ENCODE data around the gene TOP3B. TPM values are rescaled to one million over a fixed set of nuclear protein-coding genes. Genes with fewer than 3 reads are reported as not detected.

The TOP3B gene
- total RNA-seq, 2 donors from 2014 or later: 26.0 to 40.4 TPM

DNA sequence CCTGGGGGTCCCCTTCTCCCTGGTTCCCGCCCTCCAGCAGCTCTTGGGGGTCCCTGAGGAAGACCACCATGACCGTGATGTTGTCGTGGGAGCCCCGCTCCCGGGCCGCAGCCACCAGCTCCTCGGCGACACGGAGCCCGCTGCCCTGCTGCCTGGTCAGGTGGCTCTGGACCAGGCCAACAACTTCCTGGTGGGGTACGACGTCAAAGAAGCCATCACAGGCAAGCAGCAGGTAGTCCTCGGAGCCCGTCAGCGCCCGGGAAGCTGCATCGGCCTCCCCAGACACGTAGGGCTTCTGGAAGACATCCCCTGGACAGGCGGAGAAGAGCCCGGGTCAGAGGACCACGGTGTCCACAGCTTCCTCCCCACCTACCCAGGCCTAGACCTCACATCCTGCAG lies 59.4 kb downstream of the TOP3B start:
- Histone ChIP-seq H3K36me3 (peaks cover 8% of the 10 kb centered on the region), H3K27me3 (replicated peaks; ENCODE audit: insufficient read depth) (no peaks in the 10 kb centered on the region), H3K4me1 (ENCODE audit: control insufficient read depth in 1 of 2, low read depth in 2 of 2) (no peaks in the 10 kb centered on the region), H3K27ac (no peak overlapping the region), H3K4me3 (no peak overlapping the region), H3K9me3 (no peaks in the 10 kb centered on the region)
- ATAC-seq (ENCODE audit: insufficient number of reproducible peaks, low FRiP score, low read depth) (no peak), DNase-seq (ENCODE audit: low spot score) (no peak)
- TF ChIP-seq, protein P1, sequence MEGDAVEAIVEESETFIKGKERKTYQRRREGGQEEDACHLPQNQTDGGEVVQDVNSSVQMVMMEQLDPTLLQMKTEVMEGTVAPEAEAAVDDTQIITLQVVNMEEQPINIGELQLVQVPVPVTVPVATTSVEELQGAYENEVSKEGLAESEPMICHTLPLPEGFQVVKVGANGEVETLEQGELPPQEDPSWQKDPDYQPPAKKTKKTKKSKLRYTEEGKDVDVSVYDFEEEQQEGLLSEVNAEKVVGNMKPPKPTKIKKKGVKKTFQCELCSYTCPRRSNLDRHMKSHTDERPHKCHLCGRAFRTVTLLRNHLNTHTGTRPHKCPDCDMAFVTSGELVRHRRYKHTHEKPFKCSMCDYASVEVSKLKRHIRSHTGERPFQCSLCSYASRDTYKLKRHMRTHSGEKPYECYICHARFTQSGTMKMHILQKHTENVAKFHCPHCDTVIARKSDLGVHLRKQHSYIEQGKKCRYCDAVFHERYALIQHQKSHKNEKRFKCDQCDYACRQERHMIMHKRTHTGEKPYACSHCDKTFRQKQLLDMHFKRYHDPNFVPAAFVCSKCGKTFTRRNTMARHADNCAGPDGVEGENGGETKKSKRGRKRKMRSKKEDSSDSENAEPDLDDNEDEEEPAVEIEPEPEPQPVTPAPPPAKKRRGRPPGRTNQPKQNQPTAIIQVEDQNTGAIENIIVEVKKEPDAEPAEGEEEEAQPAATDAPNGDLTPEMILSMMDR (IDR thresholded peaks at IDR 0.05): no peak

DNA sequence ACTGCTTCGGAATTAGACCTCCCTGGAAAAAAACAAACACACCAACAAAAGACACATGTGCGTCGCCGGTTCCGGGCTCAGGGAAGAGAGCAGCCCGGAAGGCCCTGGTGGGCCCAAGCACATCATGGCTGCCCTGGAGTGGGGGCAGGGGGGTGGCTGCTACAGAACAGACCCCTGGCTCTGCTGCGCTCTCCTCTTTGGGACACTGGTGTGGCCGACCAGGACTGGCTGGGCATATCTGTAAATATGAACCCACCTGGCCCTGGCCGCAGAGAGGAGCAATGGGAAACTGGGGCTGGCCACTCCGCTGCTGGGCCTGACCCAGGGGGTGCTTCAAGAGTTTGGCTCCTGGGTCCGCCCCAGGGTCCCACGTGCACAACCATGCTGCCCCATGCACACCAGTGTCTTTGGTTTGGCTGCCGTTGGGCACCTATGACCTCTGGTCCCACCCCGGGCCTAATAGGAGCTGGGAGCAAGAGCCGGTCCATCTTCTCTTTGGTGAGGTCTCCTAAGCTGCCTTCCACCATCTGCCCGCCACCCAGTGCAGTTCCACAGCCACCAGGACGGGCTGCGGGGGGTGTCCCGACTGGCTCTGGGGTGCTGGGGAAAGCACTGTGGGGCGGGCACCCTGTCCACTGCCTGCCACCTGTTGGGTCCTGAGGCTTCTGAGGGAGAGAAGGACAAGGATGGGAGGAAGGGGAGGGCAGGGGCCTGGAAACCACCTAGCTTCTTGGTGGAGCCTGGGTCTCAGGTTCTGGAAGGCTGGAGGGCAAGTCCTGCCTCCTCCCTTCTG lies 60.0 kb downstream of the TOP3B start:
- TF ChIP-seq, protein P1 (IDR thresholded peaks at IDR 0.05): no peak
- Histone ChIP-seq H3K4me3 (no peak overlapping the region), H3K36me3 (peaks cover 6% of the 10 kb centered on the region), H3K4me1 (ENCODE audit: control insufficient read depth in 1 of 2, low read depth in 2 of 2) (peaks cover 0 to 1% of the 10 kb centered on the region in 2 donors), H3K27me3 (replicated peaks; ENCODE audit: insufficient read depth) (no peaks in the 10 kb centered on the region), H3K9me3 (no peaks in the 10 kb centered on the region), H3K27ac (no peak overlapping the region)
- DNase-seq (ENCODE audit: low spot score) (no peak), ATAC-seq (ENCODE audit: insufficient number of reproducible peaks, low FRiP score, low read depth) (no peak)

DNA sequence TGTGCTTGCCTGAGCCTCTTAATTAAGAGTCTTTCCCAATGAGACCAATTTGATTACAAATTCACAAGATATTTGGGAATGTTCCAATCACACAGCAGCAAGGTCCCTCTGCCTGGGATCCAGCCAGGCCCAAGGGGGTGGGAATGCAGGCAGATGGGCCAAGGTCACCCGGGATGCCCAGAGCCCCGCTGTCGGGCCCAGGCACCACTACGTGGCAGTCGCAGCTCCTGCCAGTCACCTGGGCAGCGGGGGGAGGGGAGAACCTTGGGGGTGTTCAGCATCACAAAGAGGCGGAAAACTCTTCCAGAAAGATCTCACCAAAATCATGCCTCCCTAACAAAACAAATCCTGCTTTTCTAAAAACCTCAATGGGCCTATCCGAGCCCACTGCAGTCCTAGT lies 60.9 kb downstream of the TOP3B start:
- no peak for ATAC-seq (ENCODE audit: insufficient number of reproducible peaks, low FRiP score, low read depth)
- no peak overlapping the region for H3K27ac ChIP-seq
- peaks cover 6% of the 10 kb centered on the region for H3K36me3 ChIP-seq
- no peaks in the 10 kb centered on the region for H3K27me3 ChIP-seq (replicated peaks; ENCODE audit: insufficient read depth)
- peaks cover 0 to 8% of the 10 kb centered on the region in 2 donors for H3K4me1 ChIP-seq (ENCODE audit: control insufficient read depth in 1 of 2, low read depth in 2 of 2)
- H3K9me3 ChIP-seq: no peaks in the 10 kb centered on the region
- DNase-seq (ENCODE audit: low spot score): no peak
- TF ChIP-seq, protein P1 (IDR thresholded peaks at IDR 0.05): no peak
- H3K4me3 ChIP-seq: no peak overlapping the region

DNA sequence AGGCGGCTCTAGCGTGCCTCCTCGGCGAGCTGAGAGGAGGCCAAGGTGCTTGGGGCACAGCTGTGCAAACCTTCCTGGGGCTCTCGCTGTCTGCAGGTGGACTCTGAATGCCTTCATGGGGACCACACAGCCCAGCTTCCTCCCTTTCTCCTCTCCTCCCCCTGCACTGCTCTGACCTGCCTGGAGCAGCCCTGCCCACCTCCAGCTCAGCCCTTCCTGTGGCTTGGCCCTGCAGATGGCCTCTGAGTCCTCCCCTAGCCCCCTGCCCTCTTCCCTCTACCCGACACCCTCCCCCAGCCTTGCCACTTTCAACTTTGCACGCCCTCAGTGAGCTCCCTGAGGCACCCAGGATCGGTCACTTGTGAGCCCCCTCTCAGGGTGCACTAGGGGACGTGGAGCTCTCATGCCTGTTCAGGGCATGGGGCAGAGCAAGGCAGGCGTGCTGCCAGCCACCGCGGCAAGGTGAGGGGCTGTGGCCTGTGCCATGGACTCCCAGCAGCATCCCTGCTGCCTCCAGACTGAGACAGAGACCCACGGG lies 61.3 kb downstream of the TOP3B start:
- ATAC-seq (ENCODE audit: insufficient number of reproducible peaks, low FRiP score, low read depth): no peak
- H3K9me3 ChIP-seq: no peaks in the 10 kb centered on the region
- H3K27me3 ChIP-seq (replicated peaks; ENCODE audit: insufficient read depth): no peaks in the 10 kb centered on the region
- H3K27ac ChIP-seq: no peak overlapping the region
- no peak overlapping the region for H3K4me3 ChIP-seq
- peaks cover 6% of the 10 kb centered on the region for H3K36me3 ChIP-seq
- peaks cover 0 to 8% of the 10 kb centered on the region in 2 donors for H3K4me1 ChIP-seq (ENCODE audit: control insufficient read depth in 1 of 2, low read depth in 2 of 2)
- TF ChIP-seq, protein P1 (IDR thresholded peaks at IDR 0.05): no peak
- DNase-seq (ENCODE audit: low spot score): no peak

DNA sequence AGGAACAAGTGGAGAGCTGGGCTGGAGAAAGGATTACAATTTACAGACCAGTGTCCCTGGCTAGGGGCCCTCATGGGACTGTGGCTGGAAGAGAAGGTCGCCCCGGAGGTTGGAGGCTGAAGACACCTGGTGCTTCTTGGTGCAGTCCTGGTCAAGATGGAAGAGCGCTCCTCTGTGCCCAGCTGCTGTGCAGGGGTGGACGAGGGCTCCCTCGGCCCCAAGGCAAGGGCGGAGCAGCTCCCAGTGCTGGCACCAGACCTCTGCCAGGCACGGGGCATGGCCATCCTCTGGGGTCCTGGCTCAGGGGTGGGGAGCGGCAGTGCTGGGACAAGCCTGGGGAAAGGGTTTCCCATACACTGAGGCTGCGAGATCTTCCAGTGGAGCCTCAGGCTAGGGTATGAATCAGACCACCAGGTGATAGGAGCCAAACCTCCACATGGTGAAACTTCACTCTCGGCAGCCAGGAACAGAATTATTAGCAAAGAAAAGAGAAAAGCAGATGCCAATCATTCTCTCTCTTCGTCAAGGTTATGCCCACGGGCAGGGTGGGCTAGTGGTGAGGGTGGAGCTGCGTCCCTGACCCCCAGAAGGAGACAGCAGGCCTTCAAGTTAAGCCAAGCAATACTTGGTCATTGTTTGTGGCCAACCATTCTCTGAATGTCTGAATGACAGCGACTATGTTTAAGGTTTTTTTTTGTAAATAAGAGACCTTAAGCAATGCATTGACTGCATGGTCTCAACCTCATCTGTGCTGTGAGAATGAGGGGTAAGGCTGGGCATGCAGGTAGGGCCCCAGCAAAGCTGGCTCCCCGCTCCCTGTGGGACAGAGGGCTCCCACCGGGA lies 62.0 kb downstream of the TOP3B start:
- Histone ChIP-seq H3K36me3 (peaks cover 6% of the 10 kb centered on the region), H3K4me3 (no peak overlapping the region), H3K27me3 (replicated peaks; ENCODE audit: insufficient read depth) (no peaks in the 10 kb centered on the region), H3K9me3 (no peaks in the 10 kb centered on the region), H3K27ac (no peak overlapping the region), H3K4me1 (ENCODE audit: control insufficient read depth in 1 of 2, low read depth in 2 of 2) (peaks cover 0 to 8% of the 10 kb centered on the region in 2 donors)
- TF ChIP-seq, protein P1 (IDR thresholded peaks at IDR 0.05): no peak
- no peak for ATAC-seq (ENCODE audit: insufficient number of reproducible peaks, low FRiP score, low read depth)
- DNase-seq (ENCODE audit: low spot score): no peak

All from thoracic aorta (tissue), 2 donors.